Duodenal mucosa (tissue), 2 donors: Measurements from ENCODE around the gene ARHGAP8.

Source experiments
- H3K27ac ChIP-seq: one replicate; pipeline ENCODE4 v1.7.0; 2013; ENCODE audit warnings: low read depth, low read length
- H3K27me3 ChIP-seq, 2 donors: one replicate each; pipeline ENCODE4 v1.7.0; 2013; ENCODE audit warnings: low read length in 2 of 2, control low read depth in 1 of 2; ENCODE audit not compliant: insufficient read depth in 2 of 2, control insufficient read depth in 1 of 2
- H3K36me3 ChIP-seq, 2 donors: one replicate each; pipeline ENCODE4 v1.7.0; 2013; ENCODE audit warnings: low read length in 2 of 2, control low read depth in 1 of 2; ENCODE audit not compliant: insufficient read depth in 2 of 2, control insufficient read depth in 1 of 2
- H3K4me1 ChIP-seq, 2 donors: one replicate each; pipeline ENCODE4 v1.7.0; 2013; ENCODE audit warnings: low read length in 2 of 2, control low read depth in 1 of 2; ENCODE audit not compliant: insufficient read depth in 2 of 2, control insufficient read depth in 1 of 2
- H3K4me3 ChIP-seq, 2 donors: one replicate each; pipeline ENCODE4 v1.7.0; 2013; ENCODE audit warnings: low read length in 2 of 2, low read depth in 1 of 2
- H3K9ac ChIP-seq, 2 donors: one replicate each; pipeline ENCODE4 v1.7.0; 2013; ENCODE audit warnings: low read length in 2 of 2, low read depth in 1 of 2
- H3K9me3 ChIP-seq, 2 donors: one replicate each; pipeline ENCODE4 v1.7.0; 2013; ENCODE audit warnings: low read length in 2 of 2, control low read depth in 1 of 2; ENCODE audit not compliant: control insufficient read depth in 1 of 2

ARHGAP8 gene

DNA sequence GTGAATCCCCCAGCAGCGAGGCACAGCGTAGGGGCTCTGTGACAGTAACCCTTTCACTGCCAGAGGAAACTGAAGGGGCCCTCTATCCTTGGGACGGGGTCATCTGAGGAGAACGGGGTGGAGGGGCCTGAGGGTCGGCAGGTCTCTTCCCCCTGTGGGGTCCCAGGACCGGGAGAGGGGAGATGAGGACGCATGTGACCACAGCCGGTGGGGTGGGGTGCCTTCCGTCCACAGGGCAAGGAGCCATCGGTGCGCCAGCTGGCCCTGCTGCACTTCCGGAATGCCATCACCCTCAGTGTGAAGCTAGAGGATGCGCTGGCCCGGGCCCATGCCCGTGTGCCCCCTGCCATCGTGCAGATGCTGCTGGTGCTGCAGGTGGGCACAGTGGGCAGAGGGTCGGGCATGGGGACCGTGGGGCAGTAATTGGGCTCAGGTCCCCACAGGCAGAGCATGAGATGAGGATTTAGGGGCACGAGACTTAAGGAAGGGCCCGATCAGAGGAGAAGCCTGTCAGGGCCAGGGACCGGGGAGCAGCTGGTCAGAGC, 20.3 kb upstream of the ARHGAP8 start:
- Histone ChIP-seq H3K27me3 (peaks cover 0 to 11% of the 10 kb centered on the region in 2 donors), H3K4me1 (peaks cover 19 to 28% of the 10 kb centered on the region in 2 donors), H3K9ac (no peak overlapping the region), H3K27ac (no peak overlapping the region), H3K4me3 (no peak overlapping the region), H3K36me3 (peaks cover 0 to 44% of the 10 kb centered on the region in 2 donors), H3K9me3 (no peaks in the 10 kb centered on the region)

DNA sequence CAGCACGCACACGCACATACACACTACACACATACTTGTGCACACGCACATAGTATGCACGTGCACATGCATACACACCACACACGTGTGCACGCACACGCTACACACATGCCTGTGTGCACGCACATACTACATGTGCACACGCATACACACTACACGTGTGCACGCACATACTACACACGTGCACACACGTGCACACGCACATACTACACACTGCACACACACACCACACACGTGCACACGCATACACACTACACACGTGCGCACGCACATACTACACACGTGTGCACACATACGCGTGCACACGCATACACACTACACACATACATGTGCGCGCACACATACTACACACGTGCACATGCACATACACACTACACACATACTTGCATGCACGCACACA, 19.7 kb upstream of the ARHGAP8 start:
- H3K9me3 ChIP-seq = no peaks in the 10 kb centered on the region
- H3K9ac ChIP-seq = no peak overlapping the region
- H3K36me3 ChIP-seq = peaks cover 0 to 38% of the 10 kb centered on the region in 2 donors

DNA sequence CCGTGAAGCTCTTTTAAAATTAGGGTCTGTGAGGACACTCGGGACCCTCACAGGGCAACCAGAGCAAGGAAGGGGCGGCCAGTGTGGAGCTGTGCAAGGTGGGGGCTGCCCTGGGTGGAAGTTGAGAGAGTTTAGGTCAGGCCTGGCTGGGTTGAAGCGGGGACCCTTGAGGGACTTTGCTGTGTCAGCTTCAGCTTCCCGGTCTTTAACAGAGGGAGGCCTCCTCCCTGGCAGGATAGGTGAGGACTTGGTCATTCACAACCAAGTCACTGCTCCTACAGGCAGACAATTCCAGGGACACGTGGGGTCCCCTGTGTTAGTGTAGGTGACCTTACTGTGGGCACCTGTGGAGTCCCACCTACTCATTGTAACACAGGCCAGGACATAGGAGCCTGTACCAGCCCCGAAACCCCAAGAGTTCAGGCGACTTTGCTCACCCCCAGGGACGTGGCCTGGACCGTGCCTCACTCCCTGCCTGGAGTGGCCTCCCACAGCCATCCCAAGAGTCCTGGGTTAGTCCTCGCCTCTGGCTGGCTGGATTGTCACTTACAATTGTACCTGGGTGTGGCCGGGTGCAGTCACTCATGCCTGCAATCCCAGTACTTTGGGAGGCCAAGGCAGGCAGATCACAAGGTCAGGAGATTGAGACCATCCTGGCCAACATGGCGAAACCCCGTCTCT, 18.8 kb upstream of the ARHGAP8 start:
- Histone ChIP-seq H3K27ac (no peak overlapping the region), H3K36me3 (peaks cover 0 to 36% of the 10 kb centered on the region in 2 donors), H3K9ac (no peak overlapping the region), H3K27me3 (peaks cover 0 to 20% of the 10 kb centered on the region in 2 donors), H3K4me3 (no peak overlapping the region), H3K9me3 (no peaks in the 10 kb centered on the region), H3K4me1 (peaks cover 20 to 34% of the 10 kb centered on the region in 2 donors)

More for the DNA sequence above, 19.7 kb upstream of the ARHGAP8 start:
- peaks cover 22 to 31% of the 10 kb centered on the region in 2 donors for H3K4me1 ChIP-seq
- H3K27ac ChIP-seq = no peak overlapping the region
- peaks cover 0 to 16% of the 10 kb centered on the region in 2 donors for H3K27me3 ChIP-seq
- no peak overlapping the region for H3K4me3 ChIP-seq

DNA sequence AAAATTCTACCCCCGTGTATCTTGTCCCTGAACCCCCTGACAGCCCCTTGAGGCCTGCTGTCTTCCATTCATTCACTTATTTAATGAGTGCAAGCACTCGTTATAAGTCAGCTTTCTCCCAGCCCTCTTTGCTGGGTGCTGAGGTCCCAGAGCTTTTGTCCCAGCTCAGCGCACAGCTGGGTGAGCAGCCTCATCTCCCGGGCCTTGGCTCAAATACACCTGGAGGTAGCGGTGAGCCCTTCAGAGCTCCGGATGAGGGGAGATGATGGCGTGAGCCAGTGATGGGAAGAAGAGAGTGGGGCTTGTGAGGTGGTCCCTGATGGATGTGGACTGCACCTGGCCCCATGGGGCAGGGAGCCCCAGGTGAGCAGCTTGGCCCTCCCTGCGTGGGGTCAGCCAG, 18.1 kb upstream of the ARHGAP8 start:
- no peak overlapping the region for H3K4me3 ChIP-seq
- H3K4me1 ChIP-seq = peaks cover 13 to 27% of the 10 kb centered on the region in 2 donors
- H3K36me3 ChIP-seq = peaks cover 0 to 30% of the 10 kb centered on the region in 2 donors
- H3K27ac ChIP-seq = no peak overlapping the region
- H3K9me3 ChIP-seq = no peaks in the 10 kb centered on the region
- H3K27me3 ChIP-seq = peaks cover 0 to 20% of the 10 kb centered on the region in 2 donors
- H3K9ac ChIP-seq = no peak overlapping the region

DNA sequence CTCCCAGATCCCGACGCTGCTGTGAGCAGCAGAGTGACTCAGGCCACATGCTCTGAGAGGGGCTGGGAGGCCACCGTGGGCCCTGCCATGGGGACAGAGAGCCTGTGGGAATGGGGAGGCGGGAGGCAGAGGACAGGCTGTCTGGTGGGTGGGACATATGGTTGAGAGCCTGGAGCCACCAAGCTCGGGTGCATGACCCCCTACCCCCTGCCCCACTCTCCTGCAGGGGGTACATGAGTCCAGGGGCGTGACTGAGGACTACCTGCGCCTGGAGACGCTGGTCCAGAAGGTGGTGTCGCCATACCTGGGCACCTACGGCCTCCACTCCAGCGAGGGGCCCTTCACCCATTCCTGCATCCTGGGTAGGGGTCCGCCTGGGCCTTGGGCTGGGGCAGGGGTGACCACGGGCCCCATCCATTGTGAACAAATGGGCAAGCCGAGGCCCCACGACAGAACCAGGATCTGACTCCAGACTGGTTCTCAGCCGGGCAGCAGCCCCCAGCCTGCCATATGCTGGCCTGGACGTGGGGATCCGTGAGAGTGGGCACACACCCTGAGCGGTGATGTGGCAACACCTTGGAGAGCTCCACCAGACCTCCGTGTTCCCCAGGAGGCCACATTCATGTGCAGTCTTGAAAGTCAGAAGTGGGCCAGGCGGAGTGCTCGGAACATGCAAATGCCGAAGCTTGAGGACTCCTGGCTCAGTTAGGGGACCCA, 17.4 kb upstream of the ARHGAP8 start:
- H3K4me1 ChIP-seq = peaks cover 13 to 26% of the 10 kb centered on the region in 2 donors
- H3K9ac ChIP-seq = no peak overlapping the region
- H3K4me3 ChIP-seq = no peak overlapping the region
- H3K36me3 ChIP-seq = peaks cover 0 to 28% of the 10 kb centered on the region in 2 donors
- peaks cover 0 to 20% of the 10 kb centered on the region in 2 donors for H3K27me3 ChIP-seq
- no peak overlapping the region for H3K27ac ChIP-seq
- H3K9me3 ChIP-seq = no peaks in the 10 kb centered on the region

DNA sequence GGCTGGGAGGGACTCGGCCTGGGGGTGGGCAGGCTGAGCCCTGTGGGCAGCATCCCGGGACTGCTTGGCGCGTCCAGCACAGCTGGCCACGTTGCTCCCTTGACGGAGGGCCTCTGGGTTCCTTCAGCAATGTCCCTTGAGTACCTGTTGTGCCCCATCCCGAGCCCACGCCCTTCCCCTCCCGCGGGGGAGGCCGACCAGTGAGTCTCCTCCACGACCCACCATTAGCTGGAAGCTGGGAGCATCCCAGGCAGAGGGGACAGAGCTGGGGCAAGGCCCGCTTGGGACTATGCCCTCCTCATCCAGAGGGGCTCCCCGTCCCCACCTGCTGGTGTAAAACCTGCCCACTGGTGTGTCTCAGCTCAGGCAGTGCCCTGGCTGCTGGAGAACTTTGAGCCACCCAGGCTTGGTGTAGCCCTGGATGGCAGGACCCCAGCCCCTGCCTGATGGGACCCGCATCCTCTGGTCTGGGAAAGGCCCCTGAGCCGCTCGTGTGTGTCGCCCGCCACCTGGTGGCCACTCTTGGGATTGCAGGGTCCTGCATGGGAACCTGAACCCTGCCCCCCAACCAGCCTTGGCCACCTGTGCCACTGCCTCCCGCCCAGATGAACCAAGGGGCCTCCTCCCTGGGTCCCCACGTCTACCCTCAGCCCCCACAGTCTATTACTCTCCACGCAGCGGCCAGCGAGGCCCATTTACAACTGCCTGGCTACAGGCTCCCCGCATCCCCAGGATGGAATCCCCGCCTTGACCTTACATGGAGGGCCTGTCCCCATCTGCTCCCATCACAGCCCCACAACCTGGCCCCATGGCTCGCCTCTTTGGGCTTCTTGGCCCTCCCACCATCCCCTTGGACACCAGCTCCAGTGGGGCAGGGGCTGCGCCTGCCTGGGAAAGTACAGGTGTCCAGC, 16.6 kb upstream of the ARHGAP8 start:
- peaks cover 13 to 19% of the 10 kb centered on the region in 2 donors for H3K4me1 ChIP-seq
- peaks cover 0 to 20% of the 10 kb centered on the region in 2 donors for H3K27me3 ChIP-seq
- peaks cover 0 to 22% of the 10 kb centered on the region in 2 donors for H3K36me3 ChIP-seq
- no peak overlapping the region for H3K27ac ChIP-seq
- H3K9me3 ChIP-seq = no peaks in the 10 kb centered on the region
- H3K4me3 ChIP-seq = no peak overlapping the region
- H3K9ac ChIP-seq = peak overlapping the region in 1 of 2 donors; percentile 32

DNA sequence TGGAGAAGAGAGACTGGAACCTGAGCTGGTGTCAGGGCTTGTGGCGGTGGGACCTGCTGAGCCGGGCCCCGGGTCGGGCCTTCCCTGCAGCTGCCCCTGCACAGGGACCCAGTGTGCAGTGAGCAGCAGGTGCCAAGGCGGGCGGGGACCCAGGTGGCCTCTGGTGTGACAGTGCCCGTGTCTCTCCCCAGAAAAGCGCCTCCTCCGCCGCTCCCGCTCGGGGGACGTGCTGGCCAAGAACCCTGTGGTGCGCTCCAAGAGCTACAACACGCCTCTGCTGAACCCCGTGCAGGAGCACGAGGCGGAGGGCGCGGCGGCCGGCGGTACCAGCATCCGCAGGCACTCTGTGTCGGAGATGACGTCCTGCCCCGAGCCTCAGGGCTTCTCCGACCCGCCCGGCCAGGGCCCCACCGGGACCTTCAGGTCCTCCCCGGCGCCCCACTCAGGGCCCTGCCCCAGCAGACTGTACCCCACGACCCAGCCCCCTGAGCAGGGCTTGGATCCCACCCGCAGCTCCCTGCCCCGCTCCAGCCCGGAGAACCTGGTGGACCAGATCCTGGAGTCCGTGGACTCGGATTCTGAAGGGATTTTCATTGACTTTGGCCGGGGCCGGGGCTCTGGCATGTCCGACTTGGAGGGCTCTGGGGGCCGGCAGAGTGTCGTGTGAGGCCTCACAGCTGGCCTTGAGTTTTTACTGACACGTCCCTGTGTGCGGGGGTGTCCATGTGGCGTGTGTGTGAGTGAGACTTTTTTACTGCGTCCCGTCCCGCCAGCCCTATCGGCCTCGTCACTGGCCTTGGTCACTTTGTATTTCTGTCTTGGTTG, 15.6 kb upstream of the ARHGAP8 start:
- Histone ChIP-seq H3K4me3 (no peak overlapping the region), H3K36me3 (peaks cover 0 to 12% of the 10 kb centered on the region in 2 donors), H3K9me3 (no peaks in the 10 kb centered on the region), H3K27ac (no peak overlapping the region), H3K9ac (no peak overlapping the region), H3K27me3 (peaks cover 0 to 20% of the 10 kb centered on the region in 2 donors), H3K4me1 (peaks cover 13 to 19% of the 10 kb centered on the region in 2 donors)

DNA sequence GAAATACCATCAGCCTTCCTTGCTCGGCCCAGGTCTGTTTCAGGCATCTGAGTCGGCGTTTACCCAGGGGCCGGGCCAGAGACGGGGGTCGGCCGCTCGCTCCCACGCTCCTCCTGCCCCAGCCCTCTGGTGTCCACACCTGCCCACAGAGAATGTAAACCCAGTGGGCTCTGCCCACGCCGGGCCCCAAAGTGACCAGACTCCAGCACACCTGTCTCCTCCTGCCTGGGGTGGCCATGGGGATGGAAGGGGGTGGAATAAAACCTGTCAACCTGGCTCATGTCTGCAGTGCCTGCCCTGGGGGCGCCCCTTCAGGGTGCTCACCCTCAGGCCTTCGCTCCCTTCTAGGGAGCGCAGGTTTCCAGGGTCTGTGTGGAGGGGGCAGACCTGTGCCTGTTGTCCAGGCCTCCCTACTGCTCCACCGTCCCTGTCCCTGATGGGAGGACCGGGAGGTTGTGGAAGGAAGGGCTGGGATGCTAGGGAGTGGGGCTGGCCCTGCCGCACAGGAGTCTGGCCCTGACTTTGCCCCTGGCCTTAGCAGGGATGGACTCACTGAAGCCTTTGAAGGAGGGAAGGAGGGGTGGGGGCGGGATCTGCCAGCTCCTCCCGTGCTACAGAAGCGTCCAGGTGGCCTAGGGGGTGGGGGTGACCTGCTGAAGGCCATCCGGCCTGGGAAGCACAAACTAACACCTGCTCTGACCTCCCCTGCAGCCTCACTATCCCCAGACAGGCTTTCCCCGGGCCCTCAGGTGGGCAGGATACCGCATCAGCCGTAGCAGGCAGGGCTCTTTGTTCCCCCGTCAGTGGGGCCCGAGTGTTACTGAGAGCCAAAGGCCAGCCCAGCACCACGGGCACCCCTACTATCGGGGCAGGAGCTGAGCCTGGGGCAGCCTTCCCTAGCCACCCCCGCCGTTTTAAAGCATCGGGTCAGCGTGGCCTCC, 14.7 kb upstream of the ARHGAP8 start:
- peaks cover 0 to 3% of the 10 kb centered on the region in 2 donors for H3K36me3 ChIP-seq
- H3K27me3 ChIP-seq = peaks cover 0 to 20% of the 10 kb centered on the region in 2 donors
- no peak overlapping the region for H3K4me3 ChIP-seq
- no peak overlapping the region for H3K9ac ChIP-seq
- no peaks in the 10 kb centered on the region for H3K9me3 ChIP-seq
- no peak overlapping the region for H3K27ac ChIP-seq
- H3K4me1 ChIP-seq = peaks cover 13 to 19% of the 10 kb centered on the region in 2 donors
